Psoas muscle (tissue), 8 donors: ENCODE results near the gene PTPRD. TPM values are rescaled to one million over a fixed set of nuclear protein-coding genes. Genes with fewer than 3 reads are reported as not detected.

Experiments used
- ATAC-seq, 4 donors: fragments of 200-7000 bp; cut with Tn5 transposase; one replicate each; pipeline ENCODE4 v1.9.1; 2020; ENCODE audit warnings: moderate library complexity in 3 of 4, mild to moderate bottlenecking in 2 of 4
- DNase-seq, 2 donors: peaks; one replicate each; pipeline ENCODE4 v3.0.0-alpha.2; 2020
- H3K27ac ChIP-seq: fragments of 200-600 bp; one replicate; pipeline ENCODE4 v1.8.0; 2022
- H3K27me3 ChIP-seq, 3 donors: fragments of 200-600 bp in 1 of 3; one replicate each; pipeline versions ENCODE4 v1.6.1 to v1.8.0; 2013 to 2022; ENCODE audit warnings: low read length in 2 of 3, mild to moderate bottlenecking in 2 of 3, moderate library complexity in 1 of 3; ENCODE audit not compliant: insufficient read depth in 3 of 3
- H3K36me3 ChIP-seq, 2 donors: fragments of 200-600 bp in 1 of 2; one replicate each; pipeline versions ENCODE4 v1.6.1 to v1.8.0; 2013 to 2022; ENCODE audit warnings: low read depth in 1 of 2, mild to moderate bottlenecking in 1 of 2, moderate library complexity in 1 of 2; ENCODE audit not compliant: insufficient read depth in 1 of 2
- H3K4me1 ChIP-seq: fragments of 200-600 bp; one replicate; pipeline ENCODE4 v1.8.0; 2022
- H3K4me3 ChIP-seq: fragments of 200-600 bp; one replicate; pipeline ENCODE4 v1.8.0; 2022; ENCODE audit warnings: mild to moderate bottlenecking
- H3K9me3 ChIP-seq: fragments of 200-600 bp; one replicate; pipeline ENCODE4 v1.8.0; 2022
- CTCF ChIP-seq: fragments of 200-600 bp; IDR thresholded peaks from one replicate; pipeline ENCODE4 v1.8.0; 2022; ENCODE audit warnings: antibody characterized with exemption
- WGBS, 3 donors: extraction: QIAGEN DNeasy Blood & Tissue Kit; methylation state at CpG; one replicate each; pipeline versions ENCODE4 v1.1.6 to v1.1.7; 2013; 5-methylcytosine and 5-hydroxymethylcytosine counted together
- intact Hi-C, 2 donors: fragments of 100-400 bp; cut with DNase I; formaldehyde crosslinking; loops; one replicate each; pipeline versions ENCODE4 v1.11.0 to v1.14.2; 2022
- polyA plus RNA-seq, 3 donors: library from polyadenylated mRNA; stranded (reverse); fragments of 200-250 nt; gene quantifications; one replicate each; pipeline ENCODE4 v1.2.3, GENCODE V29; 2013
- total RNA-seq, 4 donors: library from RNA; stranded (reverse); fragmentation: NEBNext Ultra II Directional in 2 of 4; extraction: Animal tissue kit (Norgen Biotek cat#: 25700) in 2 of 4; gene quantifications; one replicate each; pipeline versions ENCODE4 v1.2.1 to v1.2.4, GENCODE V29; 2021 to 2023
- donor health status: healthy with polysubstance abuse.
- donor health status: DM: no; HTN: no; CAD: no; lungs with moderate emphysema.
- donor health status: Bipolar disorder and iron deficiency.
- donor health status: healthy.
- donor health status: DM: yes; HTN: yes; CAD: no.
- donor health status: DM: no; HTN: no; CAD: no.
- donor health status: DM: no; HTN: no; CAD: no.
- donor health status: DM: yes; HTN: yes; CAD: no.

Gene PTPRD
- total and polyA plus RNA-seq, 7 donors = 0.44 to 3.1 (median 0.91) TPM

DNA sequence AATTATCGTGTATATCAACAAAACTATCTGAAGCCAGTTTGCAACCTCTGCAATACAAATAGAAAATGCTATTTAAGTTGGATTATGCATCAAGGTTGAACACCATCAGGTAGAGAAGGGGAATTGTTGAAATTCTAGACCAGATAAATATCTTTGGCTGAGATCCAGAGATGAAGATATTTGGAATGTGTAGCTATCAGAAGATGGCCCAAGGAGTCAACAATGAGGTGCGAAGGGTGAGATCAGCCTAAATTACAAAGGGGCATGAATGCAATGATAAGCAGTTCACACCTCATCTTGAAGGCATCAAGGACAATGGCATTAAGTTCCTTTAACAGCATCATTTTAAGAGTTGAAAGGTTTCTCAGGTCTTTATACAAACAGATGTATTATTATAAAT, 2241.1 kb downstream of the PTPRD start:
- no peaks in the 10 kb centered on the region for H3K4me1 ChIP-seq
- intact Hi-C loops = no loop called here
- DNase-seq = no peak
- ATAC-seq = no peak
- no peaks in the 10 kb centered on the region for H3K9me3 ChIP-seq
- H3K27me3 ChIP-seq = no peaks in the 10 kb centered on the region
- no peaks in the 10 kb centered on the region for H3K36me3 ChIP-seq
- no peak for TF ChIP-seq CTCF
- 94 to 95% (median 95%) methylated on average over 2 of the region's 2 CpGs for WGBS, 3 donors
- no peak overlapping the region for H3K27ac ChIP-seq
- no peak overlapping the region for H3K4me3 ChIP-seq

DNA sequence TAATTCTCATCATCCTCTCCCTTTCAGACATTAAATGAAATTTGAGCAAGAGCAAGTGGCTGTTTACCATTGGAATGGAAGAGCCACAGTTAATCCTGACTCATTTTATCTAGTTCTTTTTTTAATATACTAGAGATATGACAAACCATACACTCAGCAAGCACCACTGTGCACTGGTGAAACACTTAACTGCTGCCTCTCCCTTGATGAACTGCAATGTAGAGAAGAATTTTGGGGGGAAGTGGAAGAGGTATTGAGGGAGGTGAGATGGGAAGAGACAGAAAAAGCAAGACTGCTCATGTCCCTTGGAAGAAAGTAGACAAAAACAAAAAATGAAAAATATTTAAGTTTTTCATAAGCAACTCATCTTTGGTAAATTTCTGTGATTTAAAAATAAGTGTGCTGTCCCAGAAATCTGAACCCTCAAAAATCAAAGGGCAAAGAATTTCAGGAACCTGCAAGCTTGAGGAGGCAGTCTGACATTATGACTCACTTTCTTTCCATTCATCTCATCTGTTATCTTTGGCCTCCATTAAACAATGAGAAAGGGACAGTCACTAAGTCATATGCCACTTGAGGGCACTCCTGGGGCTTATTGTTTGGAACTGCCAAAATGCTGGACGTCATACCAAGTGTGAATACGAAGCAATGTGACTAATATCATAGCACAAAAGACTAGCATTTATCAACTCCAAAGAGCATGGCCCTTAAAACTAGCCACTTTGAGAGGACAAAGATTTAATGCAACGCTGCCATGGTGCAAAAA, 2246.5 kb downstream of the PTPRD start:
- no peaks in the 10 kb centered on the region for H3K27me3 ChIP-seq
- TF ChIP-seq CTCF = no peak
- no peak overlapping the region for H3K4me3 ChIP-seq
- DNase-seq (no peak), ATAC-seq (no peak)
- WGBS, 3 donors = 31 to 49% (median 43%) methylated on average over 3 of the region's 3 CpGs
- H3K36me3 ChIP-seq = no peaks in the 10 kb centered on the region
- no peaks in the 10 kb centered on the region for H3K9me3 ChIP-seq
- intact Hi-C loops = no loop called here
- no peak overlapping the region for H3K27ac ChIP-seq
- no peaks in the 10 kb centered on the region for H3K4me1 ChIP-seq

- DNase-seq = no peak
- Histone ChIP-seq H3K27me3 (no peaks in the 10 kb centered on the region), H3K36me3 (no peaks in the 10 kb centered on the region), H3K4me1 (no peaks in the 10 kb centered on the region), H3K4me3 (no peak overlapping the region), H3K27ac (no peak overlapping the region), H3K9me3 (no peaks in the 10 kb centered on the region)
- no peak for TF ChIP-seq CTCF
- intact Hi-C loops = no loop called here
- WGBS, 3 donors = 82 to 86% (median 86%) methylated on average over 4 of the region's 4 CpGs
- ATAC-seq = no peak
These were observed 2247.2 kb downstream of the PTPRD start for GRCh38 chr9:8365466-8366160.

GRCh38 chr9:8365029-8365428, 2247.8 kb downstream of the PTPRD start:
- Histone ChIP-seq H3K4me3 (no peak overlapping the region), H3K4me1 (no peaks in the 10 kb centered on the region), H3K36me3 (no peaks in the 10 kb centered on the region), H3K27ac (no peak overlapping the region), H3K27me3 (no peaks in the 10 kb centered on the region), H3K9me3 (no peaks in the 10 kb centered on the region)
- 50 to 52% (median 51%) methylated on average over 2 of the region's 2 CpGs for WGBS, 3 donors
- ATAC-seq (no peak), DNase-seq (no peak)
- intact Hi-C loops = no loop called here
- no peak for TF ChIP-seq CTCF
